K562 (cell line): ENCODE data around the gene ANAPC5. TPM values are rescaled to one million over a fixed set of nuclear protein-coding genes. Genes with fewer than 3 reads are reported as not detected.
A peak's percentile ranks its signal among the peaks of the same experiment; 100 is the strongest.

ENCODE experiments used
- BRF1 ChIP-seq: IDR thresholded peaks from 3 replicates; pipeline ENCODE4 v1.6.1; 2011; ENCODE audit warnings: borderline replicate concordance, mild to moderate bottlenecking; ENCODE audit not compliant: insufficient read length; ENCODE audit errors: extremely low read depth
- CBFB ChIP-seq: sonication (generic); formaldehyde crosslinking; IDR thresholded peaks from 2 replicates; pipeline ENCODE4 v1.4.0; 2020; ENCODE audit warnings: mild to moderate bottlenecking, missing genetic modification reagents
- CC2D1A ChIP-seq: fragments of 450-650 bp; IDR thresholded peaks from 2 replicates; pipeline ENCODE4 v1.6.1; 2017; ENCODE audit warnings: mild to moderate bottlenecking
- DDX20 ChIP-seq: fragments of 450-650 bp; IDR thresholded peaks from 2 replicates; pipeline ENCODE4 v1.6.1; 2016; ENCODE audit warnings: missing genetic modification characterization, low read depth, mild to moderate bottlenecking, missing compliant biosample characterization, moderate library complexity
- EZH2 ChIP-seq: IDR thresholded peaks from 2 replicates; pipeline ENCODE4 v1.6.1; 2012; ENCODE audit warnings: low read depth, mild to moderate bottlenecking, inconsistent platforms, low read length, borderline replicate concordance
- GMEB1 ChIP-seq: fragments of 250-450 bp; sonication (Bioruptor Pico); IDR thresholded peaks from 2 replicates; pipeline ENCODE4 v1.4.0; 2020; ENCODE audit warnings: mild to moderate bottlenecking
- KAT8 ChIP-seq: fragments of 450-650 bp; IDR thresholded peaks from 2 replicates; pipeline ENCODE4 v1.6.1; 2016; ENCODE audit warnings: low read depth, mild to moderate bottlenecking
- KDM1A ChIP-seq, 2 experiments: fragments of 450-650 bp; IDR thresholded peaks; 2 replicates each; pipeline ENCODE4 v1.6.1; 2016; ENCODE audit warnings: mild to moderate bottlenecking in 2 of 2
- KLF13 ChIP-seq: fragments of 450-650 bp; IDR thresholded peaks from 2 replicates; pipeline ENCODE4 v1.6.1; 2016; ENCODE audit warnings: missing genetic modification characterization, low read depth, mild to moderate bottlenecking, missing compliant biosample characterization, moderate library complexity, borderline replicate concordance
- L3MBTL2 ChIP-seq: fragments of 450-650 bp; IDR thresholded peaks from 2 replicates; pipeline ENCODE4 v1.6.1; 2016; ENCODE audit warnings: mild to moderate bottlenecking, moderate library complexity
- MECOM ChIP-seq: fragments of 250-450 bp; sonication (Bioruptor Pico); IDR thresholded peaks from 2 replicates; pipeline ENCODE4 v1.8.0; 2022; ENCODE audit warnings: inconsistent platforms
- POLR2B ChIP-seq: fragments of 450-650 bp; IDR thresholded peaks from 2 replicates; pipeline ENCODE4 v1.6.1; 2018; ENCODE audit warnings: low read depth; ENCODE audit not compliant: partially characterized antibody
- PTBP1 ChIP-seq: fragments of 200-400 bp; formaldehyde crosslinking; IDR thresholded peaks from 2 replicates; pipeline ENCODE4 v1.6.1; 2017; ENCODE audit warnings: low read depth, low read length
- PURB ChIP-seq: sonication (generic); formaldehyde crosslinking; IDR thresholded peaks from 2 replicates; pipeline ENCODE4 v1.9.0; 2021; ENCODE audit warnings: low read depth, mild to moderate bottlenecking, missing genetic modification reagents
- SMARCE1 ChIP-seq: fragments of 450-650 bp; IDR thresholded peaks from 2 replicates; pipeline ENCODE4 v1.7.1; 2016; ENCODE audit warnings: mild to moderate bottlenecking
- TBP ChIP-seq: optimal IDR thresholded peaks from 2 replicates; pipeline ENCODE3; 2011; ENCODE audit warnings: low read depth, low read length, improper control_type of control experiment
- TGIF2 ChIP-seq: sonication (generic); formaldehyde crosslinking; IDR thresholded peaks from 2 replicates; pipeline ENCODE4 v1.8.1; 2022; ENCODE audit warnings: mild to moderate bottlenecking, missing genetic modification reagents, moderate library complexity
- THAP12 ChIP-seq: fragments of 250-450 bp; sonication (Bioruptor Pico); IDR thresholded peaks from 2 replicates; pipeline ENCODE4 v1.9.0; 2021; ENCODE audit warnings: mild to moderate bottlenecking, inconsistent platforms
- ZBTB49 ChIP-seq: sonication (generic); formaldehyde crosslinking; IDR thresholded peaks from 2 replicates; pipeline ENCODE4 v1.8.0; 2022; ENCODE audit warnings: missing genetic modification reagents, mild to moderate bottlenecking, borderline replicate concordance
- ZNF174 ChIP-seq: fragments of 250-450 bp; sonication (Bioruptor Pico); IDR thresholded peaks from 2 replicates; pipeline ENCODE4 v1.4.0; 2020; ENCODE audit warnings: mild to moderate bottlenecking
- ZNF175 ChIP-seq: fragments of 200-800 bp; sonication (Bioruptor generic); IDR thresholded peaks from 2 replicates; pipeline ENCODE4 v1.6.1; 2016; ENCODE audit warnings: low read depth, mild to moderate bottlenecking, missing genetic modification characterization, missing compliant biosample characterization
- ZNF274 ChIP-seq: IDR thresholded peaks from 2 replicates; pipeline ENCODE4 v1.6.1; 2011; ENCODE audit warnings: low read depth, mild to moderate bottlenecking, low read length, moderate library complexity, borderline replicate concordance
- ZNF785 ChIP-seq: fragments of 250-450 bp; sonication (Bioruptor Pico); IDR thresholded peaks from 2 replicates; pipeline ENCODE4 v1.4.0; 2020; ENCODE audit warnings: mild to moderate bottlenecking
- polyA plus RNA-seq, 8 experiments: library from polyadenylated mRNA; depleted of rRNA in 4 of 8; stranded (reverse) in 5 of 8; unstranded in 3 of 8; fragments of >200 nt; fragmentation: Nextera tagmentation in 2 of 8; fragmentation: Illumina TruSeq in 1 of 8; extraction: Ambion mirVana in 2 of 8; extraction: Trizol in 1 of 8; gene quantifications; 2 replicates each; pipeline versions ENCODE4 v1.2.1 to v1.2.3, GENCODE V29; 2011 to 2014; ENCODE audit warnings: inconsistent platforms in 1 of 8, missing spikeins in 1 of 8
- total RNA-seq, 7 experiments: library from RNA; depleted of rRNA in 6 of 7; stranded (reverse); fragments of >200 nt in 6 of 7; fragmentation: Illumina TruSeq in 2 of 7; extraction: Trizol in 2 of 7; gene quantifications; 2 replicates each; pipeline versions ENCODE4 v1.2.1 to v1.2.3, GENCODE V29; 2011 to 2021; ENCODE audit warnings: low replicate concordance in 1 of 7

The ANAPC5 gene
- total and polyA plus RNA-seq, 9 of the 15 experiments (the other 6 are each of a cell fraction or from before 2014, with no cell fraction given) = 136 to 315 (median 197) TPM

GRCh38 chr12:121351820-121352681, at the start of gene ANAPC5 (continued):
- TF ChIP-seq EZH2 (no peak), TGIF2 (CRISPR knock-in tag) (no peak; the same call in 1 of the 2 replicates), PTBP1 (no peak), L3MBTL2 (peak; percentile 78; the same call in 1 of the 2 replicates), PURB (CRISPR knock-in tag) (no peak), POLR2B (peak; percentile 94), CC2D1A (peak; percentile 82), ZBTB49 (CRISPR knock-in tag) (no peak), KAT8 (no peak), CBFB (CRISPR knock-in tag) (no peak), THAP12 (CRISPR knock-in tag) (peak; percentile 81), TBP (peak; percentile 95), ZNF174 (CRISPR knock-in tag) (no peak), BRF1 (no peak), ZNF175 (CRISPR knock-in tag) (no peak), MECOM (CRISPR knock-in tag) (no peak), ZNF785 (CRISPR knock-in tag) (no peak), ZNF274 (no peak), KDM1A (IDR thresholded peaks at IDR 0.05) (no peak), GMEB1 (CRISPR knock-in tag) (peak; percentile 54; the same call in 1 of the 2 replicates), SMARCE1 (no peak), KLF13 (tag) (0 out of 2 replicates have a peak, but pooled peaks have one; percentile 36), DDX20 (no peak)
